IPS DF 6.9 (cell line): ENCODE measurements around the gene ZBTB16.

Experiments
- DNase-seq: peaks from one replicate; pipeline ENCODE4 v3.0.0-alpha.2; 2013; ENCODE audit warnings: low read depth, low spot score
- H3K27ac ChIP-seq: one replicate; pipeline ENCODE4 v1.5.1; 2013; ENCODE audit warnings: low read length, control low read depth
- H3K27me3 ChIP-seq: 2 replicates; pipeline ENCODE4 v1.6.1; 2013; ENCODE audit warnings: mild to moderate bottlenecking, low read length; ENCODE audit not compliant: control insufficient read depth, insufficient read depth
- H3K36me3 ChIP-seq: 2 replicates; pipeline ENCODE4 v1.6.1; 2013; ENCODE audit warnings: low read length; ENCODE audit not compliant: control insufficient read depth, insufficient read depth
- H3K4me1 ChIP-seq: 2 replicates; pipeline ENCODE4 v1.6.1; 2013; ENCODE audit warnings: low read length; ENCODE audit not compliant: control insufficient read depth, insufficient read depth
- H3K4me3 ChIP-seq: 2 replicates; pipeline ENCODE4 v1.5.1; 2013; ENCODE audit warnings: mild to moderate bottlenecking, low read length
- H3K9me3 ChIP-seq: 2 replicates; pipeline ENCODE4 v1.6.1; 2013; ENCODE audit warnings: low read length, inconsistent platforms; ENCODE audit not compliant: control insufficient read depth, insufficient read depth
- WGBS: extraction: QIAGEN DNeasy Blood & Tissue Kit; methylation state at CpG from one replicate; pipeline ENCODE4 v1.1.7; 2013; ENCODE audit warnings: mixed read lengths, missing lambda C conversion rate; ENCODE audit not compliant: insufficient read length, insufficient coverage; 5-methylcytosine and 5-hydroxymethylcytosine counted together

The ZBTB16 gene

GRCh38 chr11:114152162-114152561, 92.7 kb downstream of the ZBTB16 start:
- no CpG with 5 or more reads among the region's 3 CpGs for WGBS
- no peak for DNase-seq
- no peak overlapping the region for H3K4me3 ChIP-seq
- no peaks in the 10 kb centered on the region for H3K36me3 ChIP-seq
- H3K27me3 ChIP-seq: no peaks in the 10 kb centered on the region
- no peaks in the 10 kb centered on the region for H3K9me3 ChIP-seq
- H3K4me1 ChIP-seq: no peaks in the 10 kb centered on the region
- no peak overlapping the region for H3K27ac ChIP-seq

DNA sequence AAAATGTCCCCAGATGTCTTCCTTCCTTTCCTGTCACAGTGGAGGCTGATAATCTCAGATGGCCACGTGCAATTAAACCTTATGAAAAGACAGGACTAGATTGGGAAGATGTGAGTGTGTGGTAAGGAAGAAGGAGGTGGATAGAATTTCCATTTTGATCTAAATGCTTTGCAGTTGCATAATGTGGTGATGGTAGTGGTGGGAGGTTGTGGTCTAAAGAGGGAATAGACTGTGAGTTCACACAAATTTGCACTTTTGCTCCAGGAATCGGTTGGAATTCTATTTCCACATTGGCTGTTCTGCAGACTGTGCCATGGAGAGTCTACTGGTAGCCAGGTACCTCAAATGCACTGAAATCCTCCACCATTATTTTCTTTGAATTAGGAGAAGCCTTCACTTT, 93.3 kb downstream of the ZBTB16 start:
- H3K9me3 ChIP-seq: no peaks in the 10 kb centered on the region
- H3K36me3 ChIP-seq: no peaks in the 10 kb centered on the region
- no peak for DNase-seq
- H3K4me1 ChIP-seq: no peaks in the 10 kb centered on the region
- no peaks in the 10 kb centered on the region for H3K27me3 ChIP-seq
- WGBS: no CpG with 5 or more reads among the region's 2 CpGs
- H3K27ac ChIP-seq: no peak overlapping the region
- no peak overlapping the region for H3K4me3 ChIP-seq

- no peaks in the 10 kb centered on the region for H3K36me3 ChIP-seq
- H3K4me1 ChIP-seq: no peaks in the 10 kb centered on the region
- no peak for DNase-seq
- H3K9me3 ChIP-seq: no peaks in the 10 kb centered on the region
- no peak overlapping the region for H3K4me3 ChIP-seq
- WGBS: no CpG with 5 or more reads among the region's 4 CpGs
- H3K27ac ChIP-seq: no peak overlapping the region
- no peaks in the 10 kb centered on the region for H3K27me3 ChIP-seq
Measured at GRCh38 chr11:114153224-114153623, 93.7 kb downstream of the ZBTB16 start.

DNA sequence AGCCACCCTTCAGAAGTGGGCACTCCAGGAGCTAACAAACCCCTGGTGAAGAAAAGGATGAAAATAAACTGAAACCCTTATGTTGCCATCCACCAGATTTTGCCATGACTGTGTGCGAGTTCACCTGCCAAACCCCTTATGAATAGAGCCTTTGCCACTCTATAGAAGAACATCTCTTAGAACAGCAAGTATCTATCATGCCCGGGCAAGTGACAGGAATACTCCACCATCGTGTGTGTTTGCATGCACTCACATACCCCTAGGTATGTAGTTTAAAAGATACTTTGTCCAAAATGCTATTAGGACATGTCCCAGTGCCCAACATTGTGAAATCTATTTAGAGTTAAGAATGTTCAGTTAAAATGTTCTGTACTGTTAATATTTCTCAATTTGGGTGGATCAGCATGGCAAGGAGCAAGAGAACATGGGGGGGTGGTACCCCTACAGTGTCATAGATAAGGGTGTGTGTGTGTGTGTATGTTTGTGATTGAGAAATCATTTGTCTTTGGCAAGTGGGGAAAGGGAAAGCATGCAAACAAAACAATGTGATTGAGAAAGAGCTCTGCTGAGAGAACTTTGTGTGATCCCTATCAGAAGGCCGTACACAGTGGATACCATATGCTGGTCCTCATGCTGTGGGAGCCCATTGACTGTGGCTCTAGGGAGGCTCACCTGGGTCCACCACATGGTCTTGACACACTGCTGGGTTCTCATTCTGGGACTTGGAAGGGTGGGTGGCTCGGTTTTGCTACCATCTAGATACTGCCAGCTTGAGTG, 94.9 kb downstream of the ZBTB16 start:
- no peak for DNase-seq
- no peak overlapping the region for H3K4me3 ChIP-seq
- H3K27ac ChIP-seq: no peak overlapping the region
- no peaks in the 10 kb centered on the region for H3K36me3 ChIP-seq
- no peaks in the 10 kb centered on the region for H3K4me1 ChIP-seq
- no peaks in the 10 kb centered on the region for H3K27me3 ChIP-seq
- no peaks in the 10 kb centered on the region for H3K9me3 ChIP-seq
- no CpG with 5 or more reads among the region's 5 CpGs for WGBS

DNA sequence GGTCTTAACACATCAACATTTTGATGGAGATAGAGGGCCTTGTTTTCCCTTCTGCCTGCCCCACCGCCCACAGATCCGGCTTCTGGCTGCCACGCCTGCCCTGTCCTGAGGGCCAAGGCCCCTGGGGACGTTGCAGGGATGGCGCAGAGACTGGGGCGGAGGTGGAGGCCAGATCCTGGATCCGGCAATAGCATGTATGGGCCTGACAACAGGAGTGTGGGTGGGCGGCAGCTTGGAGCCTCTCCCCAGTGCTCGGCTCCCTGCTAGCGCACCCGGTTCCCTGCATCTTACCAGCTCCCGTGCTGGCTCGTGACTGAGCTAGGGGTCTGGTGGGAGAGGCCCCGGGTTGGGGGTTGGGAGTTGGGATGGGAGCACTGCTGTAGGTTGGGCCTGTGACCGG, 95.6 kb downstream of the ZBTB16 start:
- Histone ChIP-seq H3K27me3 (no peaks in the 10 kb centered on the region), H3K9me3 (no peaks in the 10 kb centered on the region), H3K36me3 (no peaks in the 10 kb centered on the region), H3K27ac (no peak overlapping the region), H3K4me1 (no peaks in the 10 kb centered on the region), H3K4me3 (no peak overlapping the region)
- WGBS: no CpG with 5 or more reads among the region's 15 CpGs
- DNase-seq: no peak

DNA sequence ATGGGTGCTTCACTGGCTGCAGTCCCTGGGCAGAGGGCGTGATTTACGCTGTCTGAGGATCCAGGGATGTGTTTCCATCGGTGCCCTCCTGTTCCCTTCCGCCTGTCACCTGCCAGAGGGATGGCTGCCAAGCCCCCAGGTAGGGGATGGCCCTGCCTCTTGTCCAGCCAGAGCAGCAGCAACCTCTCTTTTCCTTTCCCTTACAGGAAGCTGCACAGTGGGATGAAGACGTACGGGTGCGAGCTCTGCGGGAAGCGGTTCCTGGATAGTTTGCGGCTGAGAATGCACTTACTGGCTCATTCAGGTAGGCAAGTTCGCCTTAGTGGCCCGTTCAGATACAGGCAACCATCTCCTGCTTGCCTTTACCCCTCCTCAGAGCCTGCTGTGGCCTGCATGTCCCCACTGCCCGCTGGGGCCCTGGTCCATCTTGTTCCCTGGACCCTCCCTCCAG, 96.6 kb downstream of the ZBTB16 start:
- Histone ChIP-seq H3K9me3 (no peaks in the 10 kb centered on the region), H3K27me3 (no peaks in the 10 kb centered on the region), H3K27ac (no peak overlapping the region), H3K4me1 (no peaks in the 10 kb centered on the region), H3K4me3 (no peak overlapping the region), H3K36me3 (no peaks in the 10 kb centered on the region)
- no CpG with 5 or more reads among the region's 13 CpGs for WGBS
- DNase-seq: no peak

DNA sequence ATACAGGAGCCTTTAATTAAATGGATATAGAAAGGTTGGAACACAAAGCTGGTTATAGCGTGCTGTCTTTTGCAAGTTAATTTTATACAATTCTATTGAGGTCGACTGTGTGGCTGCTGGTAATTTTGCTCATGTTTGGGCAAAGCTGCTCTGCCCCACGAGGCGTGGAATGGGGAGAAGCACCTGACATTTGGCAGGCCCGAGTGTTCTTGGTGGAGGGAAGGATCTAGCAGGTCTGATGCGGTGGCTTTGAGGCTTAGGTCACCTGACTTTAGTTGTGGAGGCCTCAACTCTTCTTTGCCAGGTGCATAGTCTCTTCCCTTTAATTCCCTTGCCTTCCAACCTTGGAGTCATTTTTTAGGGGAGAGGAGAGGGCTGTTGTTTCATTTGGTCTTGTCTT, 97.3 kb downstream of the ZBTB16 start:
- no CpG with 5 or more reads among the region's 6 CpGs for WGBS
- H3K4me1 ChIP-seq: no peaks in the 10 kb centered on the region
- no peaks in the 10 kb centered on the region for H3K27me3 ChIP-seq
- H3K4me3 ChIP-seq: no peak overlapping the region
- H3K9me3 ChIP-seq: no peaks in the 10 kb centered on the region
- no peak for DNase-seq
- no peak overlapping the region for H3K27ac ChIP-seq
- no peaks in the 10 kb centered on the region for H3K36me3 ChIP-seq

DNA sequence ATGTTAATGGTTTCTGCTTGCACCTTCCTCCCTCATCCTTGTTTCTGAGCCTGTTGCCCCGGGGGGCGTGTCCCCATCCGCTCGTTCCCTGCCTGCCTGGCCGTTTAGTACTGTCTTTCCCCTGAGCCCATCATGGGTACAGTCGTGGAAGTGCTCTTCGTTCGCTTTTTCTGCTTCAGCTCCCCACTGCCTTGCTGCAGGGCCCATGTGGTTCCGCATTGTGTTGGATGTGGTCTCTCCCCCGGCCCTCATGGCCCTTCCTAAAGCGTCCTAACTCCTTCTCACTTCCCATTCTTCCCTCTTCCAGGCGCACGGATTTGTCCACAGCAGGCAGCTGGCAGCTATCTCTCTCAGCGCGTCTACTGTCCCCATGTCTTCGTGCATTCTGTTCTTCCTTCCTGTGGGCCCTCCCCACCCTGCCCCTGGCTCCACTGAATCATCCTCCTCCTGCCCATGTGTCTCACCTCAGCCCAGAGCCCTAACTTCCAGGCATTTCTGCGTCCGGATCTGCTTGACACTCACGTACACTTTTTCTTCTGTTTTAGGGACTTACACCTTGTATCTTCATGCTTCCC, 98.1 kb downstream of the ZBTB16 start:
- Histone ChIP-seq H3K27me3 (no peaks in the 10 kb centered on the region), H3K9me3 (no peaks in the 10 kb centered on the region), H3K36me3 (no peaks in the 10 kb centered on the region), H3K4me1 (no peaks in the 10 kb centered on the region), H3K4me3 (no peak overlapping the region), H3K27ac (no peak overlapping the region)
- DNase-seq: no peak
- WGBS: no CpG with 5 or more reads among the region's 19 CpGs

- H3K9me3 ChIP-seq: no peaks in the 10 kb centered on the region
- DNase-seq: no peak
- peaks cover 1% of the 10 kb centered on the region; the same call in 1 of the 2 replicates for H3K4me1 ChIP-seq
- no peak overlapping the region for H3K27ac ChIP-seq
- WGBS: no CpG with 5 or more reads among the region's 6 CpGs
- no peak overlapping the region for H3K4me3 ChIP-seq
- H3K36me3 ChIP-seq: no peaks in the 10 kb centered on the region
- no peaks in the 10 kb centered on the region for H3K27me3 ChIP-seq
Measured at GRCh38 chr11:114158421-114158820, 98.9 kb downstream of the ZBTB16 start.

DNA sequence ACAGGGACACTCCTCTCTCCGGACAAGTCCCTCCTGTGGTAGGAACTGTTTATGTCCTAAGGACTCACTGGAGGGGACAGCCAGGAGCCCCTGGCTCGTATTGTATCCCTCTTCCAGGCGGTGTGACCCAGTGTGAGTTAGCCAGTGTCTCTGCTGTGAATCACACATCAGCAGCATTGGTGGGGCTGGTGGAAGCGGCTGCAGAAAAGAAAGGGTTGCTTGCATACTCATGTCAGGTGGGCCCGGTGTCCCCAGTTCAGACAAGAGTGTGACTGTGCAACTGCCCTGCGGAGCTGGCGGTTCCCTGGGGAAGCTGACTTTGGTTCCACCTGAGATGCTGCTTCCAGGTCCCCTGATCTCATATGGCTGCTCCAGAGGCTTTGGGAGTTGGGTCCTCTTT, 99.4 kb downstream of the ZBTB16 start:
- Histone ChIP-seq H3K9me3 (no peaks in the 10 kb centered on the region), H3K36me3 (no peaks in the 10 kb centered on the region), H3K4me1 (peaks cover 1% of the 10 kb centered on the region; the same call in 1 of the 2 replicates), H3K27ac (no peak overlapping the region), H3K4me3 (no peak overlapping the region), H3K27me3 (no peaks in the 10 kb centered on the region)
- WGBS: no CpG with 5 or more reads among the region's 7 CpGs
- no peak for DNase-seq

DNA sequence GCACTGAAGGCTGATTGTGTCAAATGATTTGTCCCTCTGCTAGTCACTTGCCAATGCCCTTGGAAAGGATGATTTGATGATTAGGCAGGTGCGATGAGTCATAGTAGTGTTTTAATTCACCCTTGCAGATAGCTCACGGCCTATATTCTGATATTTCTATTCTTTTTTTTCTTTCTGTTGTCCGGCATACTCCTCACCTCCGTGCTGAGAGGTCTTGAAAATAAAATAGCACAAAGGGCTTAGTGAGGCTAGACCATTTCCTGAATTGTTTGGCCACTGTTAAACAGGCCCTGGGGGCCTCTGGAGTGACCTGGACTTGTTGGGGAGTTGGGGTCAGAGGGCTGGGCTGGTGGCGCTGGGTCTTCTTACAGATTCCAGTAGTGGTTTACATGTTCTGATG, 99.8 kb downstream of the ZBTB16 start:
- DNase-seq: no peak
- no CpG with 5 or more reads among the region's 5 CpGs for WGBS
- Histone ChIP-seq H3K27me3 (no peaks in the 10 kb centered on the region), H3K4me3 (no peak overlapping the region), H3K4me1 (peaks cover 1% of the 10 kb centered on the region; the same call in 1 of the 2 replicates), H3K36me3 (no peaks in the 10 kb centered on the region), H3K27ac (no peak overlapping the region), H3K9me3 (no peaks in the 10 kb centered on the region)
